HUES64 (cell line): ENCODE measurements around the gene RGS9. TPM values are rescaled to one million over a fixed set of nuclear protein-coding genes. Genes with fewer than 3 reads are reported as not detected.
A peak's percentile ranks its signal among the peaks of the same experiment; 100 is the strongest.
"Not testable (repeated sequence)": the region's sequence is repeated elsewhere in the genome, so short reads cannot be mapped to it uniquely, and the experiment has no call there.

Experiments used
- H3K27ac ChIP-seq: 2 replicates; pipeline ENCODE4 v1.7.0; 2013; ENCODE audit warnings: low read depth, low read length, inconsistent platforms
- H3K27me3 ChIP-seq: 2 replicates; pipeline ENCODE4 v1.6.1; 2013; ENCODE audit warnings: mild to moderate bottlenecking, low read length; ENCODE audit not compliant: insufficient read depth
- H3K36me3 ChIP-seq: 2 replicates; pipeline ENCODE4 v1.6.1; 2013; ENCODE audit warnings: mild to moderate bottlenecking, low read length; ENCODE audit not compliant: insufficient read depth
- H3K4me1 ChIP-seq: 2 replicates; pipeline ENCODE4 v1.6.1; 2013; ENCODE audit warnings: mild to moderate bottlenecking, low read length, moderate library complexity; ENCODE audit not compliant: insufficient read depth
- H3K4me3 ChIP-seq: 2 replicates; pipeline ENCODE4 v1.5.1; 2013; ENCODE audit warnings: mild to moderate bottlenecking, low read length, moderate library complexity
- H3K9ac ChIP-seq: 2 replicates; pipeline ENCODE4 v1.6.1; 2013; ENCODE audit warnings: mild to moderate bottlenecking, low read depth, low read length
- H3K9me3 ChIP-seq: 2 replicates; pipeline ENCODE4 v1.6.1; 2013; ENCODE audit warnings: low read depth, low read length; ENCODE audit not compliant: insufficient read depth
- WGBS: fragments of 150-250, 120-280 bp; methylation state at CpG from one replicate; pipeline ENCODE4 v1.1.7; 2013; ENCODE audit warnings: missing lambda C conversion rate; 5-methylcytosine and 5-hydroxymethylcytosine counted together
- polyA plus RNA-seq, 2 experiments: library from polyadenylated mRNA; stranded (reverse); fragments of 50-300 nt; gene quantifications; one replicate each; pipeline ENCODE4 v1.2.3, GENCODE V29; 2013

Gene RGS9
- polyA plus RNA-seq (2013, experiment 1 of 2): 6.3 TPM
- polyA plus RNA-seq (2013, experiment 2 of 2): 8.7 TPM

DNA sequence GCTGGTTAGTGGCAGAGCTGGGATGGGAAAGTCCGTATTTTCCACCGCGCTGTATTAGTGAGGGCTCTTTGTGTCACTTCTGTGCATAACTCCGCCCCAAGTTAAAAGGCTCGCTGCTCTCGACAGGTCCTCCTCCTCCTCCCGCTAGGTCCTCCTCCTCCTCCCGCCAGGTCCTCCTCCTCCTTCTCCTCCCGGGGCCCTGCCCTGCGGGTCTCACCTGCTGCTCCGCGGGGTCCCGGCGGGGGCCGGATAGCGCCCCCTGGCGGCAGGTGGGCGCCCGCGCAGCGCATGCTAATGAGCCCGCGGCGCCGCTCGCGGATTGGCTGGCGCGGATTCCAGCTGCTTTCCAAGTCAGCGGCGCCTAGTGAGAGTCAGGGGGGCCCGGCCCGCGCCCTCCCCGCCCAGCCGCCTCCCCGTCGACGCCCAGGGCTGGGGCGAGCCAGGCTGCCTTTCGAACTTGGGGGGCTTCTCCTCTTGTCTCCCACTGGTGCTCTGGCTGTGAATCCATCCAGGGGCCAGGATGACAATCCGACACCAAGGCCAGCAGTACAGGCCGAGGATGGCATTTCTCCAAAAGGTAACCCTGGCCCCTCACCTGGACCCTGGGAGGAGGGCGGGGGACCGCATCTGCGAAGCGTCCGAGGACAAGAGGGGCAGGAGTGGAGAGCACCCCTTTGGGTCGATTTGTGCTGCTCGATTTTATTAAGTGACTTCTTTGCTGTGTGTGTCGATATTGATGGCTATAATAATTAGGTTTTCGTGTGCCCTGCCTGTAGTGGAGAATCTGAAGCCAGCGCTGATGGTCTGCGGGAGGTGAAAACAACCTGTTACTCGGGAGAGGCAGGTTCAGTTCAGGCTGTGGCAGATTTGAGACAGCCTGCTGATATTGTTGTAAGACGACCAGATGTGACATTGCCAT is at the start of gene RGS9:
RGS9 (plus strand) TSS at position 350 of the 919 bp plus-strand sequence; CDS start at position 521, 171 bp downstream.
- peaks cover 19% of the 10 kb centered on the region for H3K27me3 ChIP-seq
- H3K4me1 ChIP-seq: peaks cover 3% of the 10 kb centered on the region; the same call in 1 of the 2 replicates
- H3K36me3 ChIP-seq: no peaks in the 10 kb centered on the region
- peak within 1 kb of the TSS; percentile 50 for H3K4me3 ChIP-seq
- H3K9me3 ChIP-seq: no peaks in the 10 kb centered on the region
- H3K27ac ChIP-seq: no peak within 1 kb of the TSS
- WGBS: 6% methylated on average over 56 of the region's 56 CpGs
- H3K9ac ChIP-seq: no peak within 1 kb of the TSS

GRCh38 chr17:65088621-65089360 is 48.4 kb upstream of the RGS9 start:
- H3K9ac ChIP-seq: no peak overlapping the region
- no peaks in the 10 kb centered on the region for H3K27me3 ChIP-seq
- no peak overlapping the region for H3K4me3 ChIP-seq
- H3K27ac ChIP-seq: no peak overlapping the region
- H3K36me3 ChIP-seq: no peaks in the 10 kb centered on the region
- H3K4me1 ChIP-seq: no peaks in the 10 kb centered on the region
- WGBS: 87% methylated on average over 4 of the region's 4 CpGs
- no peaks in the 10 kb centered on the region for H3K9me3 ChIP-seq

DNA sequence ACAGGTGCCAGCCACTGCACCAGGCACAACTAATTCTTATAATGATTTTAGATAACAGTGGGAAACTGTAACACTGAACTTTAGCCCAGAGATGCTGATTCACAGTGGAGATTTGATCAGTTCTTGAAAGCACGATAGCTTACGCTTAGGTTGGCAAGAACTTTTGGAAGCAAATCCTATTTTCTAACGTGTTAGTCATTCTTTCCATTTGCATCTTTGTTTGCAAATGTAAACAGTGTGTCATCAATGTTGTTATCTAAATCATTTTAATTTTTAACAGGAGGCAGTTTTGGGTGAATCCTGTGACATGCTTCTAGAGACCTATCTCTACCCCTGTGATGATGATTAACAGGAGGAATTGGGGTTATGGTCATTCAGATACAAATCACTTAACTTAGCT is 44.9 kb upstream of the RGS9 start:
- Histone ChIP-seq H3K27me3 (no peaks in the 10 kb centered on the region), H3K9me3 (no peaks in the 10 kb centered on the region), H3K4me1 (no peaks in the 10 kb centered on the region), H3K9ac (no peak overlapping the region), H3K36me3 (no peaks in the 10 kb centered on the region), H3K4me3 (no peak overlapping the region), H3K27ac (no peak overlapping the region)
- WGBS: 85% methylated on average over 3 of the region's 3 CpGs

- not testable (repeated sequence) for H3K4me1 ChIP-seq, H3K27ac ChIP-seq, H3K4me3 ChIP-seq, H3K36me3 ChIP-seq, H3K9ac ChIP-seq, H3K9me3 ChIP-seq, H3K27me3 ChIP-seq
- WGBS: 94% methylated on average over 15 of the region's 15 CpGs
Observed at GRCh38 chr17:65092721-65093356, 44.3 kb upstream of the RGS9 start.

- WGBS: 84% methylated on average over 7 of the region's 7 CpGs
- Histone ChIP-seq H3K9me3 (no peaks in the 10 kb centered on the region), H3K4me1 (no peaks in the 10 kb centered on the region), H3K4me3 (no peak overlapping the region), H3K9ac (no peak overlapping the region), H3K27ac (no peak overlapping the region), H3K36me3 (no peaks in the 10 kb centered on the region), H3K27me3 (no peaks in the 10 kb centered on the region)
Observed at GRCh38 chr17:65093930-65094329, 43.2 kb upstream of the RGS9 start.

DNA sequence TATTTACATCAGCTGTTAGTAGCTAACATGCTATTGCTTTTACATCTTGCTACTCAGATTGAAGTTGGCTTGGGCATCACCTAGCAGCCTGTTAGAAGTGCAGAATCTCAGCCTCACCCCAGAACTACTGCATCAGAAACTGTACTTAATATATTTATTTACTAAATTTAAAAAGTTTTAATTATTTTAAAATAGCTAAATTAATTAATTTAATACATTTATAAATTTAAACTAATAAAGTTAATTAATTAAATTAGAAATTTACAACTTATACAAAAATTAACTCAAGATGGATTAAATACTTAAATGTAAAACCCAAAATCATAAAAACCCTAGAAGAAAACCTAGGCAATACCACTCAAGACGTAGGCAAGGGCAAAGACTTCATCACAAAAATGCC is 41.7 kb upstream of the RGS9 start:
- Histone ChIP-seq H3K4me3 (no peak overlapping the region), H3K27me3 (no peaks in the 10 kb centered on the region), H3K9ac (no peak overlapping the region), H3K4me1 (no peaks in the 10 kb centered on the region), H3K27ac (no peak overlapping the region), H3K9me3 (no peaks in the 10 kb centered on the region), H3K36me3 (no peaks in the 10 kb centered on the region)
- WGBS: 100% methylated on average over 1 of the region's 1 CpG

GRCh38 chr17:65096382-65096781 is 40.8 kb upstream of the RGS9 start:
- H3K9me3 ChIP-seq, H3K27me3 ChIP-seq, H3K36me3 ChIP-seq, H3K27ac ChIP-seq, H3K4me1 ChIP-seq, H3K9ac ChIP-seq, H3K4me3 ChIP-seq: not testable (repeated sequence)
- 100% methylated on average over 1 of the region's 2 CpGs for WGBS

DNA sequence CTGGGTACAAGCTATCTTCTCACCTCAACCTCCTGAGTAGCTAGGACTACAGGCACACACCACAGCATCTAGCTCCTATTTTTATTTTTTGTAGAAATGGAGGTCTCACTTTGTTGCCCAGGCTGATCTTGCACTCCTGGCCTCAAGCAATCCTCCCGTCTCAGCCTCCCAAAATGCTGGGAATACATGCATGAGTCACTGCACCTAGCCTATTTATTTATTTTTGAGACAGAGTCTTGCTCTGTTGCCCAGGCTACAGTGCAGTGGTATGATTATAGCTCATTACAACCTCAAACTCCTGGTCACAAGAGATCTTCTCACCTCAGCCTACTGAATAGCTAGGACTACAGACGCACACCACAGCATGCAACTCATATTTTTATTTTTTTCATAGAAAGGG is 40.1 kb upstream of the RGS9 start:
- no peaks in the 10 kb centered on the region; the same call in 1 of the 2 replicates for H3K4me1 ChIP-seq
- H3K9me3 ChIP-seq: no peaks in the 10 kb centered on the region
- 94% methylated on average over 2 of the region's 2 CpGs for WGBS
- no peak overlapping the region for H3K4me3 ChIP-seq
- no peak overlapping the region for H3K9ac ChIP-seq
- no peak overlapping the region for H3K27ac ChIP-seq
- H3K36me3 ChIP-seq: no peaks in the 10 kb centered on the region
- H3K27me3 ChIP-seq: no peaks in the 10 kb centered on the region

DNA sequence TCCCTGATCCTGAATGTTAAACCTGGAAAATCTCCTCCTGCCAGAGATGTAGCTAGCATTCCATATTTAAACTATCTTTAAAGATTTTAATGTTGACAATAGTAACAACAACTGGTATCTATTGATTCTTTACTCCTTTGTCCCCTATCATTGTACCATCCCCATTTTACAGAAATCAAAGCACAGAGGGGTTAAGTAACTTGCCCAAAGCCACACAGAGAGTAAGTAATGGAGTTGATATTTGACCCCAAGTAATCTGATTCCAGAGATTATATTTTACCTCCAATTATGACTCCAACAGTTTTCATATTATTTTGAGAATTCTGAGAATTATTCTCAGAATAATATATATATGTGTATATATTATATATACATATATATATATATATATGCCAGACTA is 37.7 kb upstream of the RGS9 start:
- Histone ChIP-seq H3K9ac (no peak overlapping the region), H3K36me3 (no peaks in the 10 kb centered on the region), H3K27ac (no peak overlapping the region), H3K4me3 (no peak overlapping the region), H3K9me3 (no peaks in the 10 kb centered on the region), H3K27me3 (no peaks in the 10 kb centered on the region), H3K4me1 (no peaks in the 10 kb centered on the region; the same call in 1 of the 2 replicates)

- Histone ChIP-seq H3K4me3 (peak overlapping the region; percentile 35), H3K9me3 (no peaks in the 10 kb centered on the region), H3K27ac (no peak overlapping the region), H3K4me1 (no peaks in the 10 kb centered on the region; the same call in 1 of the 2 replicates), H3K27me3 (no peaks in the 10 kb centered on the region), H3K36me3 (no peaks in the 10 kb centered on the region), H3K9ac (no peak overlapping the region)
- WGBS: 78% methylated on average over 5 of the region's 5 CpGs
Observed at GRCh38 chr17:65099941-65100315, 37.2 kb upstream of the RGS9 start.
